Measurements from ENCODE around the gene VDR. TPM values are rescaled to one million over a fixed set of nuclear protein-coding genes. Genes with fewer than 3 reads are reported as not detected.

The VDR gene
- total RNA-seq, 2 donors from 2014 or later = 124 to 140 TPM

- Histone ChIP-seq H3K27me3 (no peaks in the 10 kb centered on the region), H3K4me1 (no peaks in the 10 kb centered on the region), H3K4me3 (no peak overlapping the region), H3K36me3 (no peaks in the 10 kb centered on the region), H3K9me3 (no peaks in the 10 kb centered on the region), H3K9ac (ENCODE audit: low read depth in 2 of 2, low read length in 2 of 2) (no peak overlapping the region), H3K27ac (no peak overlapping the region)
- no peak for DNase-seq
- intact Hi-C loops (cut with DNase I) = no loop called here
- no peak for TF ChIP-seq CTCF (IDR thresholded peaks at IDR 0.05)
These were observed 46.1 kb downstream of the VDR start for GRCh38 chr12:47858511-47859266.

- no peaks in the 10 kb centered on the region for H3K4me1 ChIP-seq
- H3K9ac ChIP-seq (ENCODE audit: low read depth in 2 of 2, low read length in 2 of 2) = no peak overlapping the region
- no peaks in the 10 kb centered on the region for H3K27me3 ChIP-seq
- no peak overlapping the region for H3K4me3 ChIP-seq
- intact Hi-C loops (cut with DNase I) = no loop called here
- no peak overlapping the region for H3K27ac ChIP-seq
- H3K36me3 ChIP-seq = no peaks in the 10 kb centered on the region
- no peak for TF ChIP-seq CTCF (IDR thresholded peaks at IDR 0.05)
- no peaks in the 10 kb centered on the region for H3K9me3 ChIP-seq
- DNase-seq = no peak
These were observed 47.8 kb downstream of the VDR start for GRCh38 chr12:47856721-47857575.

- TF ChIP-seq CTCF (IDR thresholded peaks at IDR 0.05) = no peak
- H3K9ac ChIP-seq (ENCODE audit: low read depth in 2 of 2, low read length in 2 of 2) = no peak overlapping the region
- H3K4me1 ChIP-seq = no peaks in the 10 kb centered on the region
- no peaks in the 10 kb centered on the region for H3K9me3 ChIP-seq
- no peak overlapping the region for H3K27ac ChIP-seq
- no peak overlapping the region for H3K4me3 ChIP-seq
- no peak for DNase-seq
- H3K36me3 ChIP-seq = no peaks in the 10 kb centered on the region
- no peaks in the 10 kb centered on the region for H3K27me3 ChIP-seq
- intact Hi-C loops (cut with DNase I) = no loop called here
These were observed 48.7 kb downstream of the VDR start for GRCh38 chr12:47856094-47856493.

- Histone ChIP-seq H3K4me1 (no peaks in the 10 kb centered on the region), H3K27ac (no peak overlapping the region), H3K27me3 (no peaks in the 10 kb centered on the region), H3K9me3 (no peaks in the 10 kb centered on the region), H3K36me3 (no peaks in the 10 kb centered on the region), H3K9ac (ENCODE audit: low read depth in 2 of 2, low read length in 2 of 2) (no peak overlapping the region), H3K4me3 (no peak overlapping the region)
- TF ChIP-seq CTCF (IDR thresholded peaks at IDR 0.05) = no peak
- DNase-seq = no peak
- intact Hi-C loops (cut with DNase I) = no loop called here
These were observed 49.3 kb downstream of the VDR start for GRCh38 chr12:47855502-47855901.

- no peak overlapping the region for H3K4me3 ChIP-seq
- no peaks in the 10 kb centered on the region for H3K9me3 ChIP-seq
- H3K36me3 ChIP-seq = no peaks in the 10 kb centered on the region
- TF ChIP-seq CTCF (IDR thresholded peaks at IDR 0.05) = no peak
- intact Hi-C loops (cut with DNase I) = no loop called here
- H3K4me1 ChIP-seq = no peaks in the 10 kb centered on the region
- H3K27me3 ChIP-seq = no peaks in the 10 kb centered on the region
- no peak overlapping the region for H3K27ac ChIP-seq
- DNase-seq = no peak
- H3K9ac ChIP-seq (ENCODE audit: low read depth in 2 of 2, low read length in 2 of 2) = no peak overlapping the region
These were observed 50.3 kb downstream of the VDR start for GRCh38 chr12:47854531-47854930.
